Upper lobe of left lung (tissue), 6 donors: ENCODE measurements around the gene KDM4B. TPM values are rescaled to one million over a fixed set of nuclear protein-coding genes. Genes with fewer than 3 reads are reported as not detected.
A peak's percentile ranks its signal among the peaks of the same experiment; 100 is the strongest.

Experiments used
- ATAC-seq, 2 donors: fragments of 200-7000 bp; cut with Tn5 transposase; one replicate each; pipeline ENCODE4 v1.9.1; 2022; ENCODE audit warnings: mild to moderate bottlenecking in 2 of 2, moderate library complexity in 2 of 2; ENCODE audit not compliant: low FRiP score in 2 of 2
- DNase-seq, 2 donors: peaks; one replicate each; pipeline ENCODE4 v3.0.0-alpha.2; 2019 to 2020
- H3K27ac ChIP-seq, 4 donors: fragments of 200-600 bp; sonication (generic); one replicate each; pipeline ENCODE4 v1.5.1; 2016 to 2019
- H3K27me3 ChIP-seq, 4 donors: fragments of 200-600 bp; sonication (generic); one replicate each; pipeline ENCODE4 v1.5.1; 2017 to 2019
- H3K36me3 ChIP-seq, 4 donors: fragments of 200-600 bp; sonication (generic); one replicate each; pipeline ENCODE4 v1.5.1; 2016 to 2019
- H3K4me1 ChIP-seq, 4 donors: fragments of 200-600 bp; sonication (generic); one replicate each; pipeline ENCODE4 v1.5.1; 2018 to 2019
- H3K4me3 ChIP-seq, 4 donors: fragments of 200-600 bp; sonication (generic); one replicate each; pipeline ENCODE4 v1.5.1; 2017 to 2019; ENCODE audit warnings: mild to moderate bottlenecking in 2 of 4, moderate library complexity in 1 of 4
- H3K9me3 ChIP-seq, 4 donors: fragments of 200-600 bp; sonication (generic); one replicate each; pipeline ENCODE4 v1.5.1; 2018 to 2019
- EP300 ChIP-seq, 4 donors: sonication (generic); formaldehyde crosslinking; IDR thresholded peaks; one replicate each; pipeline ENCODE4 v1.5.1; 2017; ENCODE audit warnings: antibody characterized with exemption in 4 of 4, control low read depth in 2 of 4
- POLR2A ChIP-seq, 4 donors: fragments of 450-650 bp; IDR thresholded peaks; one replicate each; pipeline ENCODE4 v1.5.1; 2016 to 2017; ENCODE audit warnings: antibody characterized with exemption in 4 of 4, mild to moderate bottlenecking in 2 of 4
- POLR2AphosphoS5 ChIP-seq, 2 donors: sonication (generic); formaldehyde crosslinking; IDR thresholded peaks; one replicate each; pipeline ENCODE4 v1.5.1; 2017; ENCODE audit warnings: antibody characterized with exemption in 2 of 2
- whole genome bisulfite sequencing, 2 donors: methylation state at CpG; one replicate each; pipeline ENCODE4 v1.1.5; 2017 to 2018; 5-methylcytosine and 5-hydroxymethylcytosine counted together
- total RNA-seq, 6 donors: library from RNA; depleted of rRNA in 4 of 6; stranded (reverse); fragments of >200 nt in 4 of 6; gene quantifications; one replicate each; pipeline versions ENCODE4 v1.1.0 to v1.2.1, GENCODE V29; 2016 to 2021
- TF ChIP-seq, protein P1 (sequence below), 6 experiments: fragments of 450-650 bp in 4 of 6; fragments of 200-600 bp in 2 of 6; sonication (generic) in 2 of 6; IDR thresholded peaks; one replicate each; pipeline ENCODE4 v1.5.1; 2016 to 2019; ENCODE audit warnings: antibody characterized with exemption in 6 of 6
- donor health status: DM: no; HTN: no; CAD: no; lungs with moderate emphysema.
- donor health status: DM: no; HTN: yes; CAD: no; lungs with severe emphysema.

Gene KDM4B
- total RNA-seq, 6 donors from 2014 or later = 28.1 to 112 (median 38.2) TPM

DNA sequence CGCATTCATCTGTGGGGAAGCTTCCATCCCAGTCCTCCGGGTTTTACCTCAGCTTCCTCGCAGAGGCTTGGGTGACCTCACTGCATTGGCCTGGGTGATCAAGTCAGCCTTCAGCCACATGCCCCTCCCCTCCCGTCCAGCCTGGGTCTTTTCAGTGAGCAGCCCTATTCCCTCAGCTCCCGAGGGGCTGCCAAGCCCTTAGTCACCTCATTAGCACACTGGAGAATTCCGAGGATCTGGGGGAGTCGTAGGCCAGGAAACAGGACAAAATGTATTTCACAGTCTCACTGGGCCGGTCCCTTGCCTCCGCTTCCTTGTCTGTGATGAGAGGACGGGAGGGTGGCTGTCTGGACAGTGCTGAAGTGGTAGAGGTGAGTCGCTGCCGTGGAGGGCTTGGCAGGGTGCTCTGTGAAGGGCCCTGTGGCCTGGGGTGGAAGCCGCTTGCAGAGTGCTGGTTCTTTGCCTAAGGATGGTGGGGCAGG is 19.9 kb downstream of the KDM4B start:
- H3K27me3 ChIP-seq = no peaks in the 10 kb centered on the region
- WGBS, 2 donors = 52 to 57% methylated on average over 11 to 13 of the region's 13 CpGs
- ATAC-seq = peak; percentile 75 to 92
- H3K36me3 ChIP-seq = no peaks in the 10 kb centered on the region
- H3K9me3 ChIP-seq = no peaks in the 10 kb centered on the region
- H3K4me1 ChIP-seq = peaks cover 19 to 64% (median 37%) of the 10 kb centered on the region in 4 donors
- TF ChIP-seq POLR2A (IDR thresholded peaks at IDR 0.05) (no peak), POLR2AphosphoS5 (IDR thresholded peaks at IDR 0.05) (peak; percentile 46 to 72), EP300 (IDR thresholded peaks at IDR 0.05) (peak in 1 of 4 donors; percentile 4)
- TF ChIP-seq, protein P1, sequence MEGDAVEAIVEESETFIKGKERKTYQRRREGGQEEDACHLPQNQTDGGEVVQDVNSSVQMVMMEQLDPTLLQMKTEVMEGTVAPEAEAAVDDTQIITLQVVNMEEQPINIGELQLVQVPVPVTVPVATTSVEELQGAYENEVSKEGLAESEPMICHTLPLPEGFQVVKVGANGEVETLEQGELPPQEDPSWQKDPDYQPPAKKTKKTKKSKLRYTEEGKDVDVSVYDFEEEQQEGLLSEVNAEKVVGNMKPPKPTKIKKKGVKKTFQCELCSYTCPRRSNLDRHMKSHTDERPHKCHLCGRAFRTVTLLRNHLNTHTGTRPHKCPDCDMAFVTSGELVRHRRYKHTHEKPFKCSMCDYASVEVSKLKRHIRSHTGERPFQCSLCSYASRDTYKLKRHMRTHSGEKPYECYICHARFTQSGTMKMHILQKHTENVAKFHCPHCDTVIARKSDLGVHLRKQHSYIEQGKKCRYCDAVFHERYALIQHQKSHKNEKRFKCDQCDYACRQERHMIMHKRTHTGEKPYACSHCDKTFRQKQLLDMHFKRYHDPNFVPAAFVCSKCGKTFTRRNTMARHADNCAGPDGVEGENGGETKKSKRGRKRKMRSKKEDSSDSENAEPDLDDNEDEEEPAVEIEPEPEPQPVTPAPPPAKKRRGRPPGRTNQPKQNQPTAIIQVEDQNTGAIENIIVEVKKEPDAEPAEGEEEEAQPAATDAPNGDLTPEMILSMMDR (IDR thresholded peaks at IDR 0.05) = no peak
- DNase-seq = no peak
- no peak overlapping the region for H3K4me3 ChIP-seq
- H3K27ac ChIP-seq = peak overlapping the region in 3 of 4 donors; percentile 34 to 49 (median 43)

- Histone ChIP-seq H3K27me3 (no peaks in the 10 kb centered on the region), H3K27ac (no peak overlapping the region), H3K4me3 (no peak overlapping the region), H3K9me3 (no peaks in the 10 kb centered on the region), H3K4me1 (peaks cover 5 to 53% (median 24%) of the 10 kb centered on the region in 4 donors), H3K36me3 (no peaks in the 10 kb centered on the region)
- no peak for ATAC-seq
- WGBS, 2 donors = 76 to 91% methylated on average over 7 of the region's 7 CpGs
- TF ChIP-seq, protein P1 (IDR thresholded peaks at IDR 0.05) = no peak
- TF ChIP-seq POLR2AphosphoS5 (IDR thresholded peaks at IDR 0.05) (no peak), EP300 (IDR thresholded peaks at IDR 0.05) (no peak), POLR2A (IDR thresholded peaks at IDR 0.05) (no peak)
- DNase-seq = no peak
These were observed 21.4 kb downstream of the KDM4B start for GRCh38 chr19:4990306-4990705.

DNA sequence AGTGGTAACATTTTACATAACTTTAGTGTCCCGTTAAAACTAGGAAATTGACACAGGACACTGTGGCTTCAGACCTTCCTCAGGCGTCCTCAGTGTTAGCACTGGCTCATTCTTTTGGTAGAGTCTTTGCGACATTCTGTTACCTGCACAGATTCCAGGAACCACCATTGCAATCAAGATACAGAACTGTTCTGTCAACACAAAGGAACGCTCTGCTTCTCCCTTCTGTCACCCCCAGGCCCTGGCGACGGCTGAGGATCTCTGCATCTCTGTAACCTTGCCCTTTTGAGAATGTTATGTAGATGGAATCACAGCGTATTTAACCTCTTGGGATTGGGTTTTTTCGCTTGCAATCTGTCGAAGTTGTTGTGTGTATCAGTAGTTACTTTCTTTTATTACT is 22.6 kb downstream of the KDM4B start:
- TF ChIP-seq POLR2A (IDR thresholded peaks at IDR 0.05) (no peak), POLR2AphosphoS5 (IDR thresholded peaks at IDR 0.05) (no peak), EP300 (IDR thresholded peaks at IDR 0.05) (no peak)
- TF ChIP-seq, protein P1 (IDR thresholded peaks at IDR 0.05) = no peak
- DNase-seq (no peak), ATAC-seq (no peak)
- Histone ChIP-seq H3K4me1 (peaks cover 5 to 42% (median 19%) of the 10 kb centered on the region in 4 donors), H3K27me3 (no peaks in the 10 kb centered on the region), H3K4me3 (no peak overlapping the region), H3K36me3 (peaks cover 0 to 9% (median 3%) of the 10 kb centered on the region in 4 donors), H3K9me3 (no peaks in the 10 kb centered on the region), H3K27ac (no peak overlapping the region)
- WGBS, 2 donors = 86% methylated on average over 9 of the region's 9 CpGs

- Histone ChIP-seq H3K27me3 (no peaks in the 10 kb centered on the region), H3K9me3 (no peaks in the 10 kb centered on the region), H3K27ac (no peak overlapping the region), H3K4me1 (peaks cover 5 to 36% (median 18%) of the 10 kb centered on the region in 4 donors), H3K36me3 (peaks cover 0 to 13% (median 8%) of the 10 kb centered on the region in 4 donors), H3K4me3 (no peak overlapping the region)
- no peak for ATAC-seq
- TF ChIP-seq POLR2AphosphoS5 (IDR thresholded peaks at IDR 0.05) (no peak), POLR2A (IDR thresholded peaks at IDR 0.05) (no peak), EP300 (IDR thresholded peaks at IDR 0.05) (no peak)
- TF ChIP-seq, protein P1 (IDR thresholded peaks at IDR 0.05) = no peak
- 90% methylated on average over 13 of the region's 13 CpGs for WGBS, 2 donors
- DNase-seq = no peak
These were observed 23.2 kb downstream of the KDM4B start for GRCh38 chr19:4991996-4992698.
